Amygdala (tissue), 56 donors: ENCODE data around the gene EPHB2.
"Not testable (repeated sequence)": the region's sequence is repeated elsewhere in the genome, so short reads cannot be mapped to it uniquely, and the experiment has no call there.

Experiments
- DNase-seq, 56 donors: peaks; one replicate each; lab custom pipeline; 2025; lab: John Stamatoyannopoulos, UW

Gene EPHB2

GRCh38 chr1:22710701-22711049, at the start of gene EPHB2:
TSS of gene EPHB2 (plus strand) at chr1:22710839. CDS start at chr1:22710983, 144 bp downstream.
- peak in 31 of 56 donors; percentile 19 to 79 (median 59) for DNase-seq

GRCh38 chr1:22661880-22662279, 48.8 kb upstream of the EPHB2 start:
- DNase-seq = no peak

GRCh38 chr1:22662318-22662717, 48.3 kb upstream of the EPHB2 start:
- DNase-seq = peak in 23 of 56 donors; percentile 9 to 54 (median 23)

GRCh38 chr1:22662986-22663408, 47.6 kb upstream of the EPHB2 start:
- no peak for DNase-seq

- peak in 11 of 56 donors; percentile 3 to 49 (median 26) for DNase-seq
Measured at GRCh38 chr1:22665752-22666151, 44.9 kb upstream of the EPHB2 start.

- DNase-seq = no peak
Measured at GRCh38 chr1:22666412-22666811, 44.2 kb upstream of the EPHB2 start.

- DNase-seq = not testable (repeated sequence)
Measured at GRCh38 chr1:22668840-22669239, 41.8 kb upstream of the EPHB2 start.

- no peak for DNase-seq
Measured at GRCh38 chr1:22670352-22670975, 40.2 kb upstream of the EPHB2 start.

- no peak for DNase-seq
Measured at GRCh38 chr1:22671999-22672398, 38.6 kb upstream of the EPHB2 start.

GRCh38 chr1:22673486-22674409, 36.9 kb upstream of the EPHB2 start:
- DNase-seq = peak in 23 of 56 donors; percentile 3 to 77 (median 23)

- DNase-seq = no peak
Measured at GRCh38 chr1:22674410-22674749, 36.3 kb upstream of the EPHB2 start.

- not testable (repeated sequence) for DNase-seq
Measured at GRCh38 chr1:22676151-22676550, 34.5 kb upstream of the EPHB2 start.

GRCh38 chr1:22676916-22677583, 33.6 kb upstream of the EPHB2 start:
- DNase-seq = peak in 5 of 56 donors; percentile 15 to 44 (median 23)

- DNase-seq = no peak
Measured at GRCh38 chr1:22677931-22678896, 32.4 kb upstream of the EPHB2 start.

- no peak for DNase-seq
Measured at GRCh38 chr1:22680726-22681125, 29.9 kb upstream of the EPHB2 start.

GRCh38 chr1:22681556-22682276, 28.9 kb upstream of the EPHB2 start:
- no peak for DNase-seq

GRCh38 chr1:22683547-22683946, 27.1 kb upstream of the EPHB2 start:
- DNase-seq = no peak

GRCh38 chr1:22685591-22686059, 25.0 kb upstream of the EPHB2 start:
- peak in 1 of 56 donors; percentile 30 for DNase-seq

GRCh38 chr1:22687191-22687590, 23.4 kb upstream of the EPHB2 start:
- DNase-seq = no peak
